Naive B cell (primary cell): ENCODE results near the gene RAD23B. TPM values are rescaled to one million over a fixed set of nuclear protein-coding genes. Genes with fewer than 3 reads are reported as not detected.

Source experiments
- ATAC-seq, 2 donors: fragments of 150-1000 bp; cut with Tn5 transposase; 2 replicates each; pipeline ENCODE4 v1.10.0; 2021; ENCODE audit warnings: low read depth in 2 of 2, mild to moderate bottlenecking in 2 of 2, moderate library complexity in 2 of 2
- DNase-seq: peaks from one replicate; pipeline ENCODE4 v3.0.0; 2022
- H3K27ac Mint-ChIP-seq, 6 donors: one replicate each; pipeline ENCODE4 v1.8.0; 2020 to 2022; ENCODE audit warnings: mild to moderate bottlenecking in 6 of 6, mixed read lengths in 6 of 6, moderate library complexity in 5 of 6, inconsistent platforms in 2 of 6
- H3K27me3 Mint-ChIP-seq, 3 donors: one replicate each; pipeline ENCODE4 v1.8.0; 2021 to 2022; ENCODE audit warnings: mixed read lengths in 3 of 3, mild to moderate bottlenecking in 1 of 3
- H3K36me3 Mint-ChIP-seq, 2 donors: one replicate each; pipeline ENCODE4 v1.8.0; 2020 to 2022; ENCODE audit warnings: mixed read lengths in 2 of 2, inconsistent platforms in 1 of 2, mild to moderate bottlenecking in 1 of 2
- H3K4me1 Mint-ChIP-seq, 3 donors: one replicate each; pipeline ENCODE4 v1.8.0; 2020 to 2022; ENCODE audit warnings: mixed read lengths in 3 of 3, inconsistent platforms in 1 of 3, mild to moderate bottlenecking in 1 of 3, moderate library complexity in 1 of 3
- H3K4me3 Mint-ChIP-seq, 8 donors: one replicate each; pipeline ENCODE4 v1.8.0; 2020 to 2022; ENCODE audit warnings: mild to moderate bottlenecking in 8 of 8, mixed read lengths in 8 of 8, moderate library complexity in 8 of 8, inconsistent platforms in 2 of 8
- H3K9me3 Mint-ChIP-seq, 7 donors: one replicate each; pipeline ENCODE4 v1.8.0; 2020 to 2022; ENCODE audit warnings: mixed read lengths in 7 of 7, mild to moderate bottlenecking in 5 of 7, inconsistent platforms in 2 of 7, moderate library complexity in 1 of 7
- polyA plus RNA-seq, 6 donors: library from polyadenylated mRNA; unstranded; fragments of 300-500 nt; fragmentation: Illumina TruSeq; gene quantifications; one replicate each; pipeline ENCODE4 v1.2.3, GENCODE V29; 2021; ENCODE audit warnings: low read depth in 6 of 6

The RAD23B gene
- polyA plus RNA-seq, 6 donors from 2014 or later: 11.7 to 33.6 (median 25.2) TPM

DNA sequence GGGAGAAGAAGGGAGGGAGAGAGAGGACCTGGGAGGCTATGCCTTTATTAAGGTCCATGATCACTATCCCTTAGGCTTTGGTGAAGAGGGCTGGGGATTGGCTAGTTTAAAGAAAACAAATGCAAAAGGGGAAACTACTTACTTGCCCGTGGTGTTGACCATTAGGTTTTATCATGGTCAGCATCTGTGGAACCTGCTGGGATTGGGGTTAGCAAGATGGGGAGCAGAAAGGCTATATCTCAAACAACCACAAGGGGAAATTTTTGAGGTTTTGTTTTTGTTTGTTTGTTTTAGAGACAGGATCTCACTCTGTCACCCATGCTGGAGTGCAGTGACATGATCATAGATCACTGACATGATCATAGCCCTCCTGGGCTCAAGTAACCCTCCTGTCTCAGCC, 9.0 kb upstream of the RAD23B start:
- peaks cover 15 to 21% (median 17%) of the 10 kb centered on the region in 3 donors for H3K4me1 Mint-ChIP-seq
- H3K36me3 Mint-ChIP-seq: no peaks in the 10 kb centered on the region
- H3K4me3 Mint-ChIP-seq: no peak overlapping the region
- ATAC-seq: peak; percentile 39 to 48
- H3K27me3 Mint-ChIP-seq: peaks cover 0 to 15% (median 15%) of the 10 kb centered on the region in 3 donors
- DNase-seq: no peak
- no peak overlapping the region for H3K27ac Mint-ChIP-seq
- no peaks in the 10 kb centered on the region for H3K9me3 Mint-ChIP-seq

DNA sequence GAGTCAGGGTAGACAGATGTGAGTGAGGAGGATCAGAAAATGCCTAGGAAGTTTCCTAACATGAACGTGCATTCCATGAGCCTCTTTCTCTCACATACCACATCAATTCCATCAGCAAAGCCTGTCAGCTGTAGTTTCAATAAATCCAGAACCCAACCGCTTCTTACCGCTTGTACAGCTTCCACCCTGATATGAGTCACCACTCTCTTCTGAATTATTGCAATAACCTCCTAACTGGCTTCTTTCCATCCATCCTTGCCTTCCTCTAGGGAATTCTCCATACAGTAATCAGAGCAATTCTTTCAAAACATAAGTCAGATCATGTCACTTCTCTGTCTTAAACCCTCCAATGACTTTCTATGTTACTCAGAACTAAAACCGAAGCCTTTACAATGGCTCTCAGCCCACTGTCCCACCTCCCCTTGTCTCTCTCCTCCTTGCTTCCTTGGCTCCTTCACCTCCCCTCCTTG, 8.1 kb upstream of the RAD23B start:
- Mint-ChIP-seq H3K9me3 (no peaks in the 10 kb centered on the region), H3K27me3 (peaks cover 0 to 15% (median 15%) of the 10 kb centered on the region in 3 donors), H3K36me3 (no peaks in the 10 kb centered on the region), H3K4me3 (no peak overlapping the region), H3K4me1 (peaks cover 15 to 19% (median 17%) of the 10 kb centered on the region in 3 donors), H3K27ac (no peak overlapping the region)
- DNase-seq (no peak), ATAC-seq (no peak)

DNA sequence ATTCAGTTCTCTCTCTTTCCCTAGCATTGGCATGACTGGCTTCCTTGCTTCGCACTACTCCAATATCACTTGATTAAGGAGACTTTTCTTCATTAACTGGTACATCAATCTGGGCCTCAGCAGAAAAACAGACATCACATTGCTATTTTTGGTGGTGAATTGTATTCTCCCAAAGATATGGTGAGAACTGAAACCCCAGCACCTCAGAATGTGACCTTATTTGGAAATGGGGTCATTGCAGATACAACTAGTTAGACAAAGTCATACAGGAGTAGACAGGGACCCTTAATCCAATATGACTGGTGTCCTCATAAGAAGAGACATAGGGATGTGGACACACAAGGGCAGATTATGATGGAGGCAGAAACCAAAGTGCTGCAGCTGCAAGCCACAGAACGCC, 7.5 kb upstream of the RAD23B start:
- H3K36me3 Mint-ChIP-seq: no peaks in the 10 kb centered on the region
- H3K9me3 Mint-ChIP-seq: no peaks in the 10 kb centered on the region
- ATAC-seq (no peak), DNase-seq (no peak)
- H3K4me3 Mint-ChIP-seq: no peak overlapping the region
- H3K27me3 Mint-ChIP-seq: peaks cover 0 to 12% (median 12%) of the 10 kb centered on the region in 3 donors
- H3K27ac Mint-ChIP-seq: no peak overlapping the region
- peaks cover 12 to 17% (median 14%) of the 10 kb centered on the region in 3 donors for H3K4me1 Mint-ChIP-seq

DNA sequence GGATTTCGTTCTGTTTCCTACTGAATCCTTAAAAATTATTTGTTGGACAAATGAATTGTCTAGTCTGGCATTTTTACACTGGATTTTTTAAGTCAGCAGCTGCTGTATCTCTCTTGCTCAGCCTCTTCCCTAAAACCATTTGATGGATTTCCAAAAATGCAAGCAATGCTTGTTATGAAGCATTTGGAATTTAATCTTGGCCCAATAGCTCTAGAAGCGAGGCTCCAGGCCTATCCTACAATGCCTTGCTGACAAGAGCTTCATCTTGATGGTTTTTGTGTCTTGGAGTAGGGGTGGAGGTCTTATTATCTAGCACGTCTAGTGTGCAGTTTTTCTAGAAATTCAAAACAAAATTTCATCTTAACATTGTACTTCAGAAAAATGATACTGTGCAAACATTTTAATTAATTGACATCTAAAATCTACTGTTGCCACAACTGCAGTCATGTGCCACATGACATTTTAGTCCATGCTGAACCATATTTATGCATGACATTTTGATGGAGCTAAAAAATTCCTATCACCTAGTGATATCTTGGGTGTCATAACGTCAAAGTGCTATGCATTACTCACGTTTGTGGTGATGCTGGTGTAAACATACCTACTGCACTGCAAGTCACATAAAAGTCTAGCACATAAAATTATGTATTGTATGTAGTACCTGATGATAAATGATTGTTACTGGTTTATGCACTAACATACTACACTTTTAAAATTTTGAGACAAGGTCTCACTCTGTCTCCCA, 5.9 kb upstream of the RAD23B start:
- DNase-seq (no peak), ATAC-seq (no peak)
- Mint-ChIP-seq H3K9me3 (no peaks in the 10 kb centered on the region), H3K4me3 (no peak overlapping the region), H3K27ac (no peak overlapping the region), H3K4me1 (peaks cover 23 to 27% (median 26%) of the 10 kb centered on the region in 3 donors), H3K36me3 (no peaks in the 10 kb centered on the region), H3K27me3 (peaks cover 0 to 9% (median 8%) of the 10 kb centered on the region in 3 donors)

DNA sequence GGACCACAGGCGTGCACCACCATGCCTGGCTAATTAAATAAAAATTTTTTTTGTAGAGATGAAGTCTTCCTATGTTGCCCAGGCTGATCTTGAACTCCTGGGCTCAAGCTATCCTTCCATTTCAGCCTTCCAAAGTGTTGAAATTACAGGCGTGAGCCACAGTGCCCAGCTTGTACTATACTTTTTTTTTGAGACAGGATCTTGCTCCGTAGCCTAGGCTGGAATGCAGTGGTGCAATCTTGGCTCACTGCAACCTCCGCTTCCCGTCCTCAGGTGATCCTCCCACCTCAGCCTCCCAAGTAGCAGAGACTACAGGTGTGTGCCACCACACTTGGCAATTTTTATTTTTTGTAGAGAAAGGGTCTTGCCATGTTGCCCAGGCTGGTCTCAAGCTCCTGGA, 5.3 kb upstream of the RAD23B start:
- no peaks in the 10 kb centered on the region for H3K9me3 Mint-ChIP-seq
- no peaks in the 10 kb centered on the region for H3K36me3 Mint-ChIP-seq
- DNase-seq (no peak), ATAC-seq (no peak)
- H3K27me3 Mint-ChIP-seq: peaks cover 0 to 9% (median 8%) of the 10 kb centered on the region in 3 donors
- no peak overlapping the region for H3K27ac Mint-ChIP-seq
- no peak overlapping the region for H3K4me3 Mint-ChIP-seq
- peaks cover 26 to 31% (median 30%) of the 10 kb centered on the region in 3 donors for H3K4me1 Mint-ChIP-seq

DNA sequence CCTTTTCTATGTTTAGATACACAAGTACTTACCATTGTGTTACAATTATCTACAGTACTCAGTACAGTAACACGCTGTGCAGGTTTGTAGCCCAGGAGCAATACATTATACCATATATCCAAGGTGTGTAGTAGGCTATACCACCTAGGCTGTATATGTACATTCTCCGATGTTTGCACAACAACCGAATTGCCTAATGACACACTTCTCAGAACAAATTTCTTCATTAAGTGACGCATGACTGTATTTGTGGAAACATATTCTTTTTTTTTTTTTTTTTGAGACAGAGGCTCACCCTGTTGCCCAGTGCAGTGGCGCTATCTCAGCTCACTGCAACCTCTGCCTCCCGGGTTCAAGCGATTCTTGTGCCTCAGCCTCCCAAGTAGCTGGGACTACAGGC, 4.0 kb upstream of the RAD23B start:
- ATAC-seq: no peak
- Mint-ChIP-seq H3K27ac (no peak overlapping the region), H3K36me3 (no peaks in the 10 kb centered on the region), H3K9me3 (no peaks in the 10 kb centered on the region), H3K27me3 (peaks cover 0 to 9% (median under 1%) of the 10 kb centered on the region in 3 donors), H3K4me3 (no peak overlapping the region), H3K4me1 (peaks cover 21 to 28% (median 26%) of the 10 kb centered on the region in 3 donors)
- no peak for DNase-seq

DNA sequence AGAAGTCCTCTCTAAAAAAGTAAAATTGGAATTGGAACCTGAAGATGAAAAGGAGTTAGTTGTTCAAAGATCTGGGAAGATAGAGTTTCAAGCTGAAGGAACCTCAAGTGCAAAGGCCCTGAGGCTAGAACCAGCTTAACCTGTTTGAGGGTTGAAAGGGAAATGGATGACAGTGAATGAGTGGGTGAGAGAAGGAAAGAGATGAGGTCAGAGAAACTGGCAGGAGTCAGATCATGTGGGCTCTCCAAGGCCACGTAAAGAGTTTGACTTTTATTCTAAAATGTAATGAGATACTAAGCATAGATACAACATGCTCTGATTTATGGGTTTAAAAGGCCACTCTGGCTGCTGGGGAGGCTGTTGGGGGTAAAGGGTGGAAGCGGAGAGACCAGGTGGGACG, 2.5 kb upstream of the RAD23B start:
- Mint-ChIP-seq H3K27me3 (peaks cover 0 to 1% (median 0%) of the 10 kb centered on the region in 3 donors), H3K4me1 (peaks cover 24 to 41% (median 40%) of the 10 kb centered on the region in 3 donors), H3K9me3 (no peaks in the 10 kb centered on the region), H3K36me3 (no peaks in the 10 kb centered on the region), H3K4me3 (peak overlapping the region in 7 of 8 donors; percentile 35 to 98 (median 86)), H3K27ac (peak overlapping the region in 5 of 6 donors; percentile 28 to 93 (median 88))
- ATAC-seq (no peak), DNase-seq (no peak)

DNA sequence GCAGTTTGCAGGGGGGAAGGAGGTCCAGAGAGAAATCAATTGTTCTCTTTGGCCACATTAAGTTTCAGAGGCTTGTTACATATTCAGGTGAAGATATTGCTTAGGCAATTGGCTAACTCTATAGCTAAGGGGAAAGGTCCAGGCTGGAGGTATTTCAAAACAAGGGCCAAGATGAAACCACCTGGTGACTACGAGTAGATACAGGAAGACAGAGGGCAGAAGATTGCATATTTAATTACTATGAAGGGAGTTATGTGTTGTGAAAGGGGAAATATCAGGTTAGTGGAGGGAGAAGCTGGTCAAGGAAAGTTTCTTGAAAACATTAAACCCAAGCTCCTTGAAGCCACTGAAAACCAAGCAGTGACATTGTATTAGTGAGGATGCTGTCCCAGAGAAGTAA, 1.9 kb upstream of the RAD23B start:
- Mint-ChIP-seq H3K36me3 (no peaks in the 10 kb centered on the region), H3K27ac (peak overlapping the region; percentile 28 to 93 (median 81)), H3K4me3 (peak overlapping the region; percentile 6 to 98 (median 90)), H3K27me3 (no peaks in the 10 kb centered on the region), H3K9me3 (no peaks in the 10 kb centered on the region), H3K4me1 (peaks cover 28 to 47% (median 46%) of the 10 kb centered on the region in 3 donors)
- ATAC-seq (no peak), DNase-seq (peak; percentile 30)

DNA sequence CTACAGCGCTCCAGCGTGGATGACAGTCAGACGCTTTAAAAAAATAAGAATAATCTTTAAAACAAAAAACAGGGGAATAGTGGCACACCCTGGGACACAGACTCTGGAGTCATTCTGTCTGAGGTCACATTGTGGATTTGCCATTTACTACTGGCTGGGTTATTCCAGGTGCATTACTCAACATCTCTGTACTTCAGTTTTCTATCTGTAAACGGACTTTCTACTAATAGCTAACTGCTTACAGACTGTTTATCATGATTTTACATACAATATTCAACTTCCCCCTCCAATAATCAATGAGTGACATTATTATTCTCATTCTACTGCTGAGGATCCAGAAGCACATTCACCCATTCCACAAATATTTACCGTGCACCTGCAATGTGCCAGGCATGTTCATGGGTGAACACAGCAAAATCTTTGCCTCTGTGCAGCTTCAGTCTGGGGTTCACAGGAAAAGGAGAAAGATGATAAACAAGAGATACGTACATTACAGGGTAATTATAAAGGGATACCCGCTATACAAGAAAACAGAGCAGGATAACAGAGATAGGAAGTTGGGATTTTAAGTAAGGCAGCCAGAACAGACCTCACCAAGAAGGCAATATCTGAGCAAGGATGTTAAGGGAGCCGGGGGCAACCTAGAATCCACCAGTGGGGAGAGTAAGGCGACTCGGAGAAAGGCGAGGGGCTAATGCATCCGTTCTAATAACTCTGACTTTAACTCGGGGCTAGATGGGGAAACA, 984 bp upstream of the RAD23B start:
- no peaks in the 10 kb centered on the region for H3K9me3 Mint-ChIP-seq
- H3K27ac Mint-ChIP-seq: peak overlapping the region; percentile 79 to 97 (median 94)
- peaks cover 31 to 54% (median 53%) of the 10 kb centered on the region in 3 donors for H3K4me1 Mint-ChIP-seq
- H3K4me3 Mint-ChIP-seq: peak overlapping the region; percentile 86 to 99 (median 98)
- DNase-seq: no peak
- no peaks in the 10 kb centered on the region for H3K27me3 Mint-ChIP-seq
- ATAC-seq: no peak
- H3K36me3 Mint-ChIP-seq: no peaks in the 10 kb centered on the region

DNA sequence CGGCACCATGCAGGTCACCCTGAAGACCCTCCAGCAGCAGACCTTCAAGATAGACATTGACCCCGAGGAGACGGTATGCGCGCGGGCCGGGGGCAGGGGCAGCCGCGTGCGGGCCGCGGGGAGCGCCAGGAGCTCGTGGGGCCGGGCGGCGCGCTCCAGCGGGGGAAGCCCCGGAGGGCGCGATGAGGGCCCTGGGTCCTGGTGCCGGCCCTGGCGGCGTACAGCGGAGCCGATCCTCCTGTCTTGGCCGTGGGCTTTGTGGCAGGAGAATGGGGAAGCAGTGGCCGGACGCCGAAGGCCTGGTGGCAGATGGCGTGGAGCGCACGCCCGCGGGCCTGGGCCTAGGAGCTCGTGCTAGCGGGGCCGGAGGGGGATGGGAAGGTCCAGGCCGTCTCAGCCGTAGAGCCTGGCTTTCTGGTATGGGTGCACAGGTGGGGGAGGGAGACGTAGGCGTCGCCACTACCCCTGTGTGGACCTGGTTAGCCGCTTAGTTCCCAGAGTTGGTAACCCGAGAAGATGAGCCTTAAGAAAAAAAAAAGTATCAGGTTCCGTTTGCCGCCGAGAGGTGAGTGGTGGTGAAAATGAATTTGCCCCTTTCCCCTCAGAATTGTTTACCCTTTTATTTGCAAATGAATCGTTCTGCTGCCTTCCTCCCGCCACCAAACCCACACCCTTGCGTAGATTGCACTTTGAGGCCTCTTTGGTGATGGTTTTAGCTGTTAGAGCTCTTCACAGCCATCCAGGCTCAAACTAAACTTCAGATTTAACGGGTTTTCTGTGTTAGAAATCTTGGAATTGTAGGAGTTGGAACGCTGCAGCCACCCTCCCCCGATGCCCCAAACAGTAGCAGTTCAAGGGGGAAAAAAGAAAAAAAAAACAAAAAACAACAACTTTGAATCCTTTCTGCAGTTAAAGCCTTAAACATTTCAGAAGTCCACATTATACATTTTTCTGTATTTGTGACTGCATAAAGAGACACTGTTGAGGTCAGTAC, 841 bp downstream of the RAD23B start:
- H3K27me3 Mint-ChIP-seq: no peaks in the 10 kb centered on the region
- ATAC-seq (peak; percentile 35 to 38), DNase-seq (peak; percentile 66)
- no peaks in the 10 kb centered on the region for H3K9me3 Mint-ChIP-seq
- H3K4me1 Mint-ChIP-seq: peaks cover 36 to 60% (median 60%) of the 10 kb centered on the region in 3 donors
- H3K36me3 Mint-ChIP-seq: no peaks in the 10 kb centered on the region
- peak overlapping the region; percentile 86 to 99 (median 96) for H3K4me3 Mint-ChIP-seq
- peak overlapping the region; percentile 90 to 97 (median 92) for H3K27ac Mint-ChIP-seq

DNA sequence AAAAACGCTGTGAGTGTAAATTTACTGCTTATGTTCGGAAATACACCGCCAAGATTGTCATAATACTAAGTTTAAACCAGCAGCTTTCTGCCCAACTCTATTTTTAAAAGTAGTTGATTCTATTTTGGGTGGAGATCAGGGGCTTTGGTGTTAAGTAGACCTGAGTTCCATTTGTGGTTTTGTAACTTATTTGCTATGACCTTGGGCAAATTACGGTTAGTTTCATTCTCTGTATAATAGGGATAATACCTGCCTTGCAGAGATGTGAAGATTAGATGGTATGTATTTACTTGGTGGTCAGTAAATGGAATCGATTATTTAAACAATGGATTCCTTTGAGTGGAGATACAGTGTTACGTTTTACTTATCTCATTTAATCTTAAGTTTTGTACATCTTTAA, 1.6 kb downstream of the RAD23B start:
- peak overlapping the region; percentile 90 to 97 (median 92) for H3K27ac Mint-ChIP-seq
- H3K36me3 Mint-ChIP-seq: no peaks in the 10 kb centered on the region
- H3K4me3 Mint-ChIP-seq: peak overlapping the region; percentile 86 to 99 (median 96)
- H3K4me1 Mint-ChIP-seq: peaks cover 43 to 67% (median 67%) of the 10 kb centered on the region in 3 donors
- no peaks in the 10 kb centered on the region for H3K9me3 Mint-ChIP-seq
- H3K27me3 Mint-ChIP-seq: no peaks in the 10 kb centered on the region
- DNase-seq (no peak), ATAC-seq (no peak)

DNA sequence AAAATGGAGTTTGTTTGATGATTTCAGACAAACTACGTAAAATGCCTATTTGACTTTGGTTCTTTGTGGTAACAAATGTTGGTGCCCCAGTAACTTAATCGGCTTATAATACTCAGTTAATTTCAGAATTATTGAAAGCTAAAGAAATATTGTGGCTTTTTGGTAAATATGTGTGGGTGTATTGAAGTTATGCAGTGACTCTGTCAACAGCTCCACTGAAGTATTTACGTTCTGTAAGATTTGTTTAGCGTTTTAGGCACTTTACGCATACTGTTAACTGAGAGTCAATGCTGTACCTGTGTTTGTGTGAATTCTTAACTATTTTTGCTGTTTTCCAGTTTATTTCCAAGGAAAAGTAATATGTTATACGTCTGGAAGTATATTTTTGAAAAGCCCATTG, 2.2 kb downstream of the RAD23B start:
- H3K27me3 Mint-ChIP-seq: no peaks in the 10 kb centered on the region
- DNase-seq (no peak), ATAC-seq (no peak)
- peak overlapping the region in 3 of 6 donors; percentile 33 to 92 (median 61) for H3K27ac Mint-ChIP-seq
- peak overlapping the region; percentile 16 to 99 (median 96) for H3K4me3 Mint-ChIP-seq
- H3K9me3 Mint-ChIP-seq: no peaks in the 10 kb centered on the region
- H3K36me3 Mint-ChIP-seq: no peaks in the 10 kb centered on the region
- H3K4me1 Mint-ChIP-seq: peaks cover 50 to 73% (median 73%) of the 10 kb centered on the region in 3 donors
